Neural cell (in vitro differentiated cells): ENCODE measurements around the gene PXK. TPM values are rescaled to one million over a fixed set of nuclear protein-coding genes. Genes with fewer than 3 reads are reported as not detected.

Experiments
- H2AFZ ChIP-seq: fragments of 200-600, 300-800 bp; sonication (generic), shearing (Covaris generic); 2 replicates; pipeline ENCODE4 v1.6.0; 2014; ENCODE audit warnings: low read depth, mild to moderate bottlenecking, antibody characterized with exemption, low read length, moderate library complexity
- H3F3A ChIP-seq: fragments of 200-600 bp; shearing (Covaris generic); 2 replicates; pipeline ENCODE4 v1.6.1; 2016; ENCODE audit warnings: mild to moderate bottlenecking, moderate library complexity, mixed read lengths, antibody characterized with exemption, low read length; ENCODE audit not compliant: insufficient read depth, poor library complexity, severe bottlenecking
- H3K27ac ChIP-seq: fragments of 200-600, 300-800 bp; sonication (generic), shearing (Covaris generic); 2 replicates; pipeline ENCODE4 v1.5.1; 2014; ENCODE audit warnings: mild to moderate bottlenecking, low read length, moderate library complexity
- H3K27me3 ChIP-seq: fragments of 300-800, 200-600 bp; sonication (generic), shearing (Covaris generic); 2 replicates; pipeline ENCODE4 v1.6.0; 2014; ENCODE audit warnings: mild to moderate bottlenecking, low read depth, low read length, moderate library complexity; ENCODE audit not compliant: insufficient read depth
- H3K36me3 ChIP-seq: fragments of 300-800, 200-600 bp; sonication (generic), shearing (Covaris generic); 2 replicates; pipeline ENCODE4 v1.5.1; 2014; ENCODE audit warnings: mild to moderate bottlenecking, antibody characterized with exemption, low read length, moderate library complexity; ENCODE audit not compliant: insufficient read depth
- H3K4me2 ChIP-seq: fragments of 300-800, 200-600 bp; sonication (generic), shearing (Covaris generic); 2 replicates; pipeline ENCODE4 v1.6.0; 2014; ENCODE audit warnings: mild to moderate bottlenecking, low read length
- H3K4me3 ChIP-seq: fragments of 300-800, 200-600 bp; sonication (generic), shearing (Covaris generic); 2 replicates; pipeline ENCODE4 v1.5.1; 2014; ENCODE audit warnings: mild to moderate bottlenecking, low read length, moderate library complexity
- H3K79me2 ChIP-seq: fragments of 200-600 bp; shearing (Covaris generic); replicated peaks from 2 replicates; pipeline ENCODE4 v1.6.0; 2014; ENCODE audit warnings: mild to moderate bottlenecking, low read length, moderate library complexity; ENCODE audit not compliant: insufficient read depth
- H3K9ac ChIP-seq: fragments of 300-800, 200-600 bp; sonication (generic), shearing (Covaris generic); 2 replicates; pipeline ENCODE4 v1.6.1; 2016; ENCODE audit warnings: mild to moderate bottlenecking, low read length, mixed read lengths
- H3K9me2 ChIP-seq: fragments of 200-600 bp; shearing (Covaris generic); 2 replicates; pipeline ENCODE4 v1.6.1; 2016; ENCODE audit warnings: mild to moderate bottlenecking, low read length, mixed read lengths; ENCODE audit not compliant: insufficient read depth
- H3K9me3 ChIP-seq: fragments of 200-600, 300-800 bp; sonication (generic), shearing (Covaris generic); 2 replicates; pipeline ENCODE4 v1.6.1; 2016; ENCODE audit warnings: mild to moderate bottlenecking, mixed run types, low read length, moderate library complexity, mixed read lengths
- H4K20me1 ChIP-seq: fragments of 200-600 bp; shearing (Covaris generic); 2 replicates; pipeline ENCODE4 v1.6.1; 2016; ENCODE audit warnings: mild to moderate bottlenecking, mixed run types; ENCODE audit not compliant: insufficient read depth
- CTCF ChIP-seq: fragments of 450-650 bp; IDR thresholded peaks from 2 replicates; pipeline ENCODE4 v1.5.1; 2014; ENCODE audit warnings: antibody characterized with exemption, mild to moderate bottlenecking, moderate library complexity; ENCODE audit not compliant: poor library complexity, severe bottlenecking
- EZH2 ChIP-seq: fragments of 200-600, 300-800 bp; shearing (Covaris generic), sonication (generic); IDR thresholded peaks from 2 replicates; pipeline ENCODE4 v1.6.1; 2014; ENCODE audit warnings: antibody characterized with exemption, low read length, borderline replicate concordance, mild to moderate bottlenecking; ENCODE audit not compliant: insufficient read depth, poor library complexity, severe bottlenecking
- MXI1 ChIP-seq: fragments of 450-650 bp; conservative IDR thresholded peaks from 2 replicates; pipeline ENCODE4 v1.6.1; 2014; ENCODE audit warnings: antibody characterized with exemption, mild to moderate bottlenecking; ENCODE audit not compliant: poor library complexity, severe bottlenecking
- POLR2AphosphoS5 ChIP-seq: IDR thresholded peaks from 2 replicates; pipeline ENCODE4 v1.6.1; 2012
- RAD21 ChIP-seq: fragments of 450-650 bp; conservative IDR thresholded peaks from 2 replicates; pipeline ENCODE4 v1.6.1; 2014; ENCODE audit warnings: antibody characterized with exemption, mild to moderate bottlenecking, moderate library complexity
- REST ChIP-seq: IDR thresholded peaks from 2 replicates; pipeline ENCODE4 v1.6.1; 2012; ENCODE audit warnings: borderline replicate concordance
- SMC3 ChIP-seq: fragments of 450-650 bp; conservative IDR thresholded peaks from 2 replicates; pipeline ENCODE4 v1.6.1; 2014; ENCODE audit warnings: antibody characterized with exemption, mild to moderate bottlenecking, moderate library complexity; ENCODE audit not compliant: poor library complexity
- TAF1 ChIP-seq: IDR thresholded peaks from 2 replicates; pipeline ENCODE4 v1.6.1; 2012; ENCODE audit warnings: low read depth
- polyA plus RNA-seq: library from polyadenylated mRNA; depleted of rRNA; stranded (reverse); fragments of >200 nt; gene quantifications from 2 replicates; pipeline ENCODE4 v1.2.3, GENCODE V29; 2014

Gene PXK
- polyA plus RNA-seq, 1 donor from 2014 or later: 37.7 TPM

DNA sequence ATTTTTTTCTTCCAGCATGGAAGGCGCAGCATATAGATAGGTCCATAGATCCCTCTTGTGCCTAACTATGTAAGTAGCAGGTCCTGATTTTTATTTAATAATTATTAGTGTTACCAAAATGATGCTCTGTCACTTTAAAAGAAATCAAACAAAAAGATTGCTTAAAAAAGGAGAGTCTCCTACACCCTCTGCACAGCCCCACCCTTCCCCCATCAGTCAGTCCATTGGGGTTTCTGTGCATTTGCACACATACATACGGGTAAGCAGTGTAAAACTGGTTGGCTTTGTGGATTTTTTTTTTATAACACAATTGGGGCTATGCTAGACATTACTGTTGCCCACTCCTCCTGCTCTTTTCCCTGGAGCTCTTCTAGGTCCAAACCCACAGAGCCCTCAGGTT, 33.6 kb upstream of the PXK start:
- H3K27ac ChIP-seq: no peak overlapping the region

GRCh38 chr3:58299839-58300516, 32.7 kb upstream of the PXK start:
- H3K4me2 ChIP-seq: no peak overlapping the region
- H3F3A ChIP-seq: no peaks in the 10 kb centered on the region
- H4K20me1 ChIP-seq: no peaks in the 10 kb centered on the region
- no peak overlapping the region for H3K9ac ChIP-seq
- no peaks in the 10 kb centered on the region for H3K27me3 ChIP-seq
- H3K36me3 ChIP-seq: no peaks in the 10 kb centered on the region
- no peak overlapping the region for H3K27ac ChIP-seq
- no peaks in the 10 kb centered on the region for H3K9me3 ChIP-seq
- no peaks in the 10 kb centered on the region for H3K9me2 ChIP-seq
- no peaks in the 10 kb centered on the region for H3K79me2 ChIP-seq
- no peak overlapping the region for H2AFZ ChIP-seq
- no peak overlapping the region for H3K4me3 ChIP-seq
- no peak for TF ChIP-seq REST
- no peak for TF ChIP-seq TAF1
- peak; percentile 96 for TF ChIP-seq SMC3
- TF ChIP-seq RAD21: peak; percentile 90
- no peak for TF ChIP-seq MXI1
- TF ChIP-seq CTCF: peak; percentile 91
- TF ChIP-seq POLR2AphosphoS5: no peak

More for the DNA sequence above, 33.6 kb upstream of the PXK start:
- no peaks in the 10 kb centered on the region for H3K9me3 ChIP-seq
- H3K36me3 ChIP-seq: no peaks in the 10 kb centered on the region
- H3K27me3 ChIP-seq: no peaks in the 10 kb centered on the region
- H4K20me1 ChIP-seq: no peaks in the 10 kb centered on the region
- H3K9ac ChIP-seq: no peak overlapping the region
- no peaks in the 10 kb centered on the region for H3K9me2 ChIP-seq
- no peak overlapping the region for H2AFZ ChIP-seq
- no peaks in the 10 kb centered on the region for H3K79me2 ChIP-seq
- H3K4me2 ChIP-seq: no peak overlapping the region
- no peaks in the 10 kb centered on the region for H3F3A ChIP-seq
- no peak for TF ChIP-seq EZH2
- no peak for TF ChIP-seq CTCF
- no peak for TF ChIP-seq REST
- TF ChIP-seq RAD21: no peak
- TF ChIP-seq SMC3: no peak
- TF ChIP-seq POLR2AphosphoS5: no peak
- H3K4me3 ChIP-seq: no peak overlapping the region
